ENCODE measurements around the gene TXNDC15.

GRCh38 chr5:134887593-134888159 lies 13.5 kb downstream of the TXNDC15 start:
- TF ChIP-seq CTCF (IDR thresholded peaks at IDR 0.05) (no peak), POLR2AphosphoS5 (IDR thresholded peaks at IDR 0.05) (no peak)
